ENCODE data around the gene CTSE.

The CTSE gene

GRCh38 chr1:206050655-206051235 is 27.1 kb upstream of the CTSE start:
- H3K4me3 ChIP-seq (ENCODE audit: low read depth, low read length) = no peak overlapping the region
- no peak for DNase-seq (ENCODE audit: low read depth)
- TF ChIP-seq CTCF (IDR thresholded peaks at IDR 0.05; ENCODE audit: control insufficient read depth, extremely low read depth, insufficient read depth) = no peak

GRCh38 chr1:206049919-206050600 is 26.4 kb upstream of the CTSE start:
- TF ChIP-seq CTCF (IDR thresholded peaks at IDR 0.05; ENCODE audit: control insufficient read depth, extremely low read depth, insufficient read depth) = no peak
- no peak overlapping the region for H3K4me3 ChIP-seq (ENCODE audit: low read depth, low read length)
- peak; percentile 82 for DNase-seq (ENCODE audit: low read depth)

GRCh38 chr1:206049293-206049692 is 25.6 kb upstream of the CTSE start:
- no peak overlapping the region for H3K4me3 ChIP-seq (ENCODE audit: low read depth, low read length)
- no peak for TF ChIP-seq CTCF (IDR thresholded peaks at IDR 0.05; ENCODE audit: control insufficient read depth, extremely low read depth, insufficient read depth)
- no peak for DNase-seq (ENCODE audit: low read depth)

GRCh38 chr1:206048582-206048981 is 24.9 kb upstream of the CTSE start:
- no peak overlapping the region for H3K4me3 ChIP-seq (ENCODE audit: low read depth, low read length)
- TF ChIP-seq CTCF (IDR thresholded peaks at IDR 0.05; ENCODE audit: control insufficient read depth, extremely low read depth, insufficient read depth) = no peak
- no peak for DNase-seq (ENCODE audit: low read depth)

- TF ChIP-seq CTCF (IDR thresholded peaks at IDR 0.05; ENCODE audit: control insufficient read depth, extremely low read depth, insufficient read depth) = no peak
- no peak for DNase-seq (ENCODE audit: low read depth)
- no peak overlapping the region for H3K4me3 ChIP-seq (ENCODE audit: low read depth, low read length)
Measured at GRCh38 chr1:206047271-206047670, 23.6 kb upstream of the CTSE start.

- no peak for TF ChIP-seq CTCF (IDR thresholded peaks at IDR 0.05; ENCODE audit: control insufficient read depth, extremely low read depth, insufficient read depth)
- H3K4me3 ChIP-seq (ENCODE audit: low read depth, low read length) = no peak overlapping the region
- no peak for DNase-seq (ENCODE audit: low read depth)
Measured at GRCh38 chr1:206041640-206042039, 17.9 kb upstream of the CTSE start.

GRCh38 chr1:206040328-206040727 is 16.6 kb upstream of the CTSE start:
- H3K4me3 ChIP-seq (ENCODE audit: low read depth, low read length) = no peak overlapping the region
- no peak for DNase-seq (ENCODE audit: low read depth)
- no peak for TF ChIP-seq CTCF (IDR thresholded peaks at IDR 0.05; ENCODE audit: control insufficient read depth, extremely low read depth, insufficient read depth)

Measured in LNCaP clone FGC (cell line).